Activated CD8-positive, alpha-beta T cell treated with anti-CD3 and anti-CD28 coated beads, Interleukin-2, amount 10 ng/mL, durations not matched to agents 7 days and 5 days (primary cell): ENCODE results near the gene DNER. TPM values are rescaled to one million over a fixed set of nuclear protein-coding genes. Genes with fewer than 3 reads are reported as not detected.
"Not testable (repeated sequence)": the region's sequence is repeated elsewhere in the genome, so short reads cannot be mapped to it uniquely, and the experiment has no call there.

Experiments
- ATAC-seq: fragments of 150-1000 bp; cut with Tn5 transposase; one replicate; pipeline ENCODE4 v1.10.0; 2021; ENCODE audit warnings: moderate library complexity
- CTCF ChIA-PET: fragments of 350-600 bp; sonication (Branson Sonifier 250); formaldehyde crosslinking; loops from one replicate; lab custom pipeline; 2021; ENCODE audit warnings: antibody characterized with exemption; lab: Charles Lee
- POLR2A ChIA-PET: fragments of 350-600 bp; sonication (Branson Sonifier 250); formaldehyde crosslinking; loops from one replicate; lab custom pipeline; 2021; ENCODE audit warnings: antibody characterized with exemption; lab: Charles Lee
- DNase-seq: peaks from one replicate; pipeline ENCODE4 v3.0.0-alpha.2; 2020
- H3K27ac Mint-ChIP-seq: one replicate; pipeline ENCODE4 v1.8.0; 2021; ENCODE audit warnings: mild to moderate bottlenecking, mixed read lengths
- H3K27me3 Mint-ChIP-seq: one replicate; pipeline ENCODE4 v1.8.0; 2021; ENCODE audit warnings: low read depth, mixed read lengths
- H3K36me3 Mint-ChIP-seq: one replicate; pipeline ENCODE4 v1.8.0; 2021; ENCODE audit warnings: low read depth, mixed read lengths
- H3K4me1 Mint-ChIP-seq: one replicate; pipeline ENCODE4 v1.8.0; 2021; ENCODE audit warnings: low read depth, mixed read lengths
- H3K4me3 Mint-ChIP-seq: one replicate; pipeline ENCODE4 v1.8.0; 2021; ENCODE audit warnings: mild to moderate bottlenecking, mixed read lengths
- H3K9me3 Mint-ChIP-seq: one replicate; pipeline ENCODE4 v1.8.0; 2022; ENCODE audit warnings: mixed read lengths; ENCODE audit not compliant: insufficient read depth
- total RNA-seq, 2 experiments: library from RNA; stranded (reverse); gene quantifications; one replicate each; pipeline ENCODE4 v1.2.3, GENCODE V29; 2021

DNER gene
- total RNA-seq, 2 experiments from 2014 or later = not detected

GRCh38 chr2:229634601-229635370 is 79.6 kb downstream of the DNER start:
- Mint-ChIP-seq H3K27me3 (peaks cover 25% of the 10 kb centered on the region), H3K27ac (no peak overlapping the region), H3K9me3 (no peaks in the 10 kb centered on the region), H3K36me3 (no peaks in the 10 kb centered on the region), H3K4me3 (no peak overlapping the region), H3K4me1 (no peaks in the 10 kb centered on the region)
- ChIA-PET POLR2A (no interaction called here), CTCF (no interaction called here)
- DNase-seq = no peak
- no peak for ATAC-seq

GRCh38 chr2:229633556-229633955 is 80.8 kb downstream of the DNER start:
- ChIA-PET CTCF (no interaction called here), POLR2A (no interaction called here)
- Mint-ChIP-seq H3K9me3 (no peaks in the 10 kb centered on the region), H3K36me3 (no peaks in the 10 kb centered on the region), H3K4me1 (no peaks in the 10 kb centered on the region), H3K27me3 (peaks cover 25% of the 10 kb centered on the region), H3K27ac (no peak overlapping the region), H3K4me3 (no peak overlapping the region)
- no peak for ATAC-seq
- no peak for DNase-seq

GRCh38 chr2:229629039-229629438 is 85.3 kb downstream of the DNER start:
- ATAC-seq = no peak

GRCh38 chr2:229627728-229628127 is 86.6 kb downstream of the DNER start:
- Mint-ChIP-seq H3K36me3 (no peaks in the 10 kb centered on the region), H3K4me3 (no peak overlapping the region), H3K9me3 (no peaks in the 10 kb centered on the region), H3K4me1 (no peaks in the 10 kb centered on the region), H3K27ac (no peak overlapping the region), H3K27me3 (peaks cover 9% of the 10 kb centered on the region)
- ChIA-PET POLR2A (no interaction called here), CTCF (interaction anchor here (1.0 kb wide), 1 partner anchor 84 kb away, joined by 3 read pairs; no protein-coding TSS in a partner anchor)
- DNase-seq (no peak), ATAC-seq (no peak)

More at GRCh38 chr2:229629039-229629438, 85.3 kb downstream of the DNER start:
- DNase-seq = no peak
- no peak overlapping the region for H3K4me3 Mint-ChIP-seq
- no peaks in the 10 kb centered on the region for H3K4me1 Mint-ChIP-seq
- no peaks in the 10 kb centered on the region for H3K9me3 Mint-ChIP-seq
- H3K27ac Mint-ChIP-seq = no peak overlapping the region
- peaks cover 8% of the 10 kb centered on the region for H3K27me3 Mint-ChIP-seq
- POLR2A ChIA-PET = no interaction called here
- CTCF ChIA-PET = no interaction called here
- H3K36me3 Mint-ChIP-seq = no peaks in the 10 kb centered on the region

- H3K4me1 Mint-ChIP-seq = no peaks in the 10 kb centered on the region
- no peak overlapping the region for H3K27ac Mint-ChIP-seq
- no peaks in the 10 kb centered on the region for H3K36me3 Mint-ChIP-seq
- DNase-seq = no peak
- ChIA-PET CTCF (no interaction called here), POLR2A (no interaction called here)
- no peak for ATAC-seq
- H3K27me3 Mint-ChIP-seq = peaks cover 6% of the 10 kb centered on the region
- no peak overlapping the region for H3K4me3 Mint-ChIP-seq
- H3K9me3 Mint-ChIP-seq = no peaks in the 10 kb centered on the region
These were observed 91.6 kb downstream of the DNER start for GRCh38 chr2:229622495-229623355.

GRCh38 chr2:229620759-229621158 is 93.6 kb downstream of the DNER start:
- no peak for ATAC-seq
- Mint-ChIP-seq H3K27me3 (peaks cover 6% of the 10 kb centered on the region), H3K9me3 (no peaks in the 10 kb centered on the region), H3K4me3 (no peak overlapping the region), H3K4me1 (no peaks in the 10 kb centered on the region), H3K27ac (no peak overlapping the region), H3K36me3 (no peaks in the 10 kb centered on the region)
- DNase-seq = no peak
- POLR2A ChIA-PET = no interaction called here
- CTCF ChIA-PET = no interaction called here

- POLR2A ChIA-PET = no interaction called here
- no peak for ATAC-seq
- CTCF ChIA-PET = no interaction called here
- H3K4me3 Mint-ChIP-seq = no peak overlapping the region
- DNase-seq = no peak
- H3K9me3 Mint-ChIP-seq = no peaks in the 10 kb centered on the region
- H3K4me1 Mint-ChIP-seq = no peaks in the 10 kb centered on the region
- no peak overlapping the region for H3K27ac Mint-ChIP-seq
- peaks cover 6% of the 10 kb centered on the region for H3K27me3 Mint-ChIP-seq
- H3K36me3 Mint-ChIP-seq = no peaks in the 10 kb centered on the region
These were observed 94.1 kb downstream of the DNER start for GRCh38 chr2:229620289-229620688.

- CTCF ChIA-PET = no interaction called here
- Mint-ChIP-seq H3K27me3 (no peaks in the 10 kb centered on the region), H3K4me1 (no peaks in the 10 kb centered on the region), H3K27ac (no peak overlapping the region), H3K36me3 (no peaks in the 10 kb centered on the region), H3K9me3 (no peaks in the 10 kb centered on the region), H3K4me3 (no peak overlapping the region)
- POLR2A ChIA-PET = no interaction called here
- DNase-seq = no peak
- ATAC-seq = no peak
These were observed 97.9 kb downstream of the DNER start for GRCh38 chr2:229616433-229616832.

GRCh38 chr2:229614021-229614420 is 100.3 kb downstream of the DNER start:
- H3K9me3 Mint-ChIP-seq, H3K27ac Mint-ChIP-seq, ATAC-seq, H3K27me3 Mint-ChIP-seq, DNase-seq, CTCF ChIA-PET, H3K4me1 Mint-ChIP-seq, H3K36me3 Mint-ChIP-seq, H3K4me3 Mint-ChIP-seq, POLR2A ChIA-PET: not testable (repeated sequence)

- POLR2A ChIA-PET = no interaction called here
- no peak overlapping the region for H3K4me3 Mint-ChIP-seq
- no peaks in the 10 kb centered on the region for H3K9me3 Mint-ChIP-seq
- no peaks in the 10 kb centered on the region for H3K27me3 Mint-ChIP-seq
- CTCF ChIA-PET = no interaction called here
- no peak overlapping the region for H3K27ac Mint-ChIP-seq
- DNase-seq (no peak), ATAC-seq (no peak)
- H3K4me1 Mint-ChIP-seq = no peaks in the 10 kb centered on the region
- H3K36me3 Mint-ChIP-seq = no peaks in the 10 kb centered on the region
These were observed 101.9 kb downstream of the DNER start for GRCh38 chr2:229612384-229612971.

GRCh38 chr2:229611360-229611759 is 103.0 kb downstream of the DNER start:
- no peak overlapping the region for H3K4me3 Mint-ChIP-seq
- ChIA-PET POLR2A (no interaction called here), CTCF (no interaction called here)
- DNase-seq (no peak), ATAC-seq (no peak)
- H3K27ac Mint-ChIP-seq = no peak overlapping the region
- H3K9me3 Mint-ChIP-seq = no peaks in the 10 kb centered on the region
- H3K27me3 Mint-ChIP-seq = no peaks in the 10 kb centered on the region
- no peaks in the 10 kb centered on the region for H3K36me3 Mint-ChIP-seq
- H3K4me1 Mint-ChIP-seq = no peaks in the 10 kb centered on the region

GRCh38 chr2:229610872-229611271 is 103.5 kb downstream of the DNER start:
- H3K27me3 Mint-ChIP-seq = no peaks in the 10 kb centered on the region
- POLR2A ChIA-PET = no interaction called here
- no peak overlapping the region for H3K27ac Mint-ChIP-seq
- H3K4me3 Mint-ChIP-seq = no peak overlapping the region
- H3K36me3 Mint-ChIP-seq = no peaks in the 10 kb centered on the region
- DNase-seq = no peak
- no peak for ATAC-seq
- H3K4me1 Mint-ChIP-seq = no peaks in the 10 kb centered on the region
- CTCF ChIA-PET = no interaction called here
- H3K9me3 Mint-ChIP-seq = no peaks in the 10 kb centered on the region
